OCI-LY7 (cell line): Measurements from ENCODE around the gene NPAS2. TPM values are rescaled to one million over a fixed set of nuclear protein-coding genes. Genes with fewer than 3 reads are reported as not detected.

Experiments used
- BruUV-seq: library from RNA; stranded (reverse); fragments of 400-500 nt; replicated peaks from 2 replicates; lab custom pipeline; 2021; lab: Mats Ljungman, UMichigan
- CTCF ChIA-PET: fragments of 300-600 bp; sonication (Branson Sonifier 250); formaldehyde crosslinking; loops from one replicate; lab custom pipeline; 2022; ENCODE audit warnings: antibody characterized with exemption; ENCODE audit not compliant: unreplicated experiment; lab: Charles Lee
- POLR2A ChIA-PET: fragments of 300-600 bp; sonication (Branson Sonifier 250); formaldehyde crosslinking; loops from one replicate; lab custom pipeline; 2022; ENCODE audit warnings: antibody characterized with exemption; lab: Charles Lee
- DNase-seq: peaks from one replicate; pipeline ENCODE4 v3.0.0-alpha.2; 2015; ENCODE audit warnings: low spot score
- H2AFZ ChIP-seq: fragments of 200-600 bp; sonication (generic), shearing (Covaris generic); 2 replicates; pipeline ENCODE4 v1.6.1; 2014; ENCODE audit warnings: mild to moderate bottlenecking, antibody characterized with exemption, low read length, moderate library complexity
- H3K27ac ChIP-seq: fragments of 200-600 bp; sonication (generic); 2 replicates; pipeline ENCODE4 v1.5.1; 2014; ENCODE audit warnings: mixed run types, low read depth, mild to moderate bottlenecking, moderate library complexity, low read length, inconsistent platforms; ENCODE audit not compliant: poor library complexity, severe bottlenecking
- H3K36me3 ChIP-seq: fragments of 200-600 bp; sonication (generic); 2 replicates; pipeline ENCODE4 v1.6.1; 2014; ENCODE audit warnings: mild to moderate bottlenecking, antibody characterized with exemption, low read length, moderate library complexity, mixed read lengths; ENCODE audit not compliant: insufficient read depth
- H3K4me1 ChIP-seq: fragments of 200-600 bp; sonication (generic); 2 replicates; pipeline ENCODE4 v1.5.1; 2014; ENCODE audit warnings: mild to moderate bottlenecking, low read length; ENCODE audit not compliant: insufficient read depth, poor library complexity, severe bottlenecking
- H3K4me2 ChIP-seq: fragments of 200-600 bp; sonication (generic); 2 replicates; pipeline ENCODE4 v1.6.1; 2014; ENCODE audit warnings: mild to moderate bottlenecking, low read length
- H3K4me3 ChIP-seq: fragments of 200-600 bp; sonication (generic); 2 replicates; pipeline ENCODE4 v1.5.1; 2014; ENCODE audit warnings: mild to moderate bottlenecking, low read depth, low read length; ENCODE audit not compliant: poor library complexity, severe bottlenecking
- H3K79me2 ChIP-seq: fragments of 200-600 bp; sonication (generic); 2 replicates; pipeline ENCODE4 v1.6.1; 2016; ENCODE audit warnings: low read depth, mild to moderate bottlenecking, low read length, moderate library complexity, mixed read lengths; ENCODE audit not compliant: insufficient read depth
- H3K9me2 ChIP-seq: fragments of 200-600 bp; sonication (generic); 2 replicates; pipeline ENCODE4 v1.6.1; 2016; ENCODE audit warnings: mild to moderate bottlenecking, low read length, mixed read lengths; ENCODE audit not compliant: insufficient read depth
- H3K9me3 ChIP-seq: fragments of 200-600 bp; sonication (generic); 2 replicates; pipeline ENCODE4 v1.6.1; 2014; ENCODE audit warnings: mild to moderate bottlenecking, mixed run types, low read length, mixed read lengths
- H4K20me1 ChIP-seq: fragments of 200-600 bp; sonication (generic); 2 replicates; pipeline ENCODE4 v1.6.1; 2014; ENCODE audit warnings: mild to moderate bottlenecking, antibody characterized with exemption, low read length, moderate library complexity, mixed read lengths; ENCODE audit not compliant: insufficient read depth
- EZH2phosphoT487 ChIP-seq: fragments of 200-600 bp; sonication (generic); IDR thresholded peaks from 2 replicates; pipeline ENCODE4 v1.6.1; 2018; ENCODE audit warnings: low read depth, borderline replicate concordance, mild to moderate bottlenecking, mixed run types, antibody characterized with exemption, low read length, moderate library complexity, mixed read lengths
- intact Hi-C: fragments of 100-400 bp; cut with micrococcal nuclease; formaldehyde crosslinking; loops from one replicate; pipeline ENCODE4 v1.10.0; 2022; ENCODE audit not compliant: unreplicated experiment
- total RNA-seq, 2 experiments: library from RNA; depleted of rRNA in 1 of 2; stranded (reverse); fragments of >200 nt in 1 of 2; shearing (Covaris generic) in 1 of 2; gene quantifications; 2 replicates each; pipeline ENCODE4 v1.2.3, GENCODE V29; 2014 to 2022
- TF ChIP-seq, protein P1 (sequence below): fragments of 200-600 bp; sonication (generic); conservative IDR thresholded peaks from 2 replicates; pipeline ENCODE4 v1.5.1; 2014; ENCODE audit warnings: mild to moderate bottlenecking, antibody characterized with exemption, low read length, moderate library complexity, mixed read lengths

NPAS2 gene
- total RNA-seq, 2 experiments from 2014 or later, result not detected

DNA sequence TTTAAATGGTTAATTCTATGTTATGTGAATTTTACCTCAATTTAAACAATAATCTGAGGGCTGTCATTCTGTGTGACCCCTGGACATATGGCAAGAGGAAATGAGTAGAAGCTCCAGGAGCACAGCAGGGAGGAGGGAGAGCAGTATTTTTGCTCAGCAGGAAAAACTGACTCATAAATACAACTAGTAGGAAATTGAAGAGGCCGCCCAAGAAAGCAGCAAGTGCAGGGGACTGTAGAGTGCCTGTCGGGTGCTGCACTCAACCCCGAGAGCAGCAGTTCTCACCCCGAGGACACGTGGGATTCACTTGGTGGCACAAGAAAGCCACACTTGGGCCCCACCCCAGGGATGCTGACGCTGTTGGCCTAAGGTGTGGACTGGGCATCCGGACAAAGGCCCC, 60.8 kb downstream of the NPAS2 start:
- no TSS peak for BruUV-seq
- no peaks in the 10 kb centered on the region for H3K36me3 ChIP-seq
- POLR2A ChIA-PET, result no interaction called here
- no peaks in the 10 kb centered on the region for H3K4me1 ChIP-seq
- no peak for DNase-seq
- no peaks in the 10 kb centered on the region for H3K9me2 ChIP-seq
- H3K4me3 ChIP-seq, result no peak overlapping the region
- H3K4me2 ChIP-seq, result no peak overlapping the region
- H4K20me1 ChIP-seq, result no peaks in the 10 kb centered on the region
- no peaks in the 10 kb centered on the region for H3K79me2 ChIP-seq
- H3K27ac ChIP-seq, result no peak overlapping the region
- CTCF ChIA-PET, result no interaction called here
- intact Hi-C loops, result no loop called here
- H2AFZ ChIP-seq, result no peak overlapping the region
- TF ChIP-seq, protein P1, sequence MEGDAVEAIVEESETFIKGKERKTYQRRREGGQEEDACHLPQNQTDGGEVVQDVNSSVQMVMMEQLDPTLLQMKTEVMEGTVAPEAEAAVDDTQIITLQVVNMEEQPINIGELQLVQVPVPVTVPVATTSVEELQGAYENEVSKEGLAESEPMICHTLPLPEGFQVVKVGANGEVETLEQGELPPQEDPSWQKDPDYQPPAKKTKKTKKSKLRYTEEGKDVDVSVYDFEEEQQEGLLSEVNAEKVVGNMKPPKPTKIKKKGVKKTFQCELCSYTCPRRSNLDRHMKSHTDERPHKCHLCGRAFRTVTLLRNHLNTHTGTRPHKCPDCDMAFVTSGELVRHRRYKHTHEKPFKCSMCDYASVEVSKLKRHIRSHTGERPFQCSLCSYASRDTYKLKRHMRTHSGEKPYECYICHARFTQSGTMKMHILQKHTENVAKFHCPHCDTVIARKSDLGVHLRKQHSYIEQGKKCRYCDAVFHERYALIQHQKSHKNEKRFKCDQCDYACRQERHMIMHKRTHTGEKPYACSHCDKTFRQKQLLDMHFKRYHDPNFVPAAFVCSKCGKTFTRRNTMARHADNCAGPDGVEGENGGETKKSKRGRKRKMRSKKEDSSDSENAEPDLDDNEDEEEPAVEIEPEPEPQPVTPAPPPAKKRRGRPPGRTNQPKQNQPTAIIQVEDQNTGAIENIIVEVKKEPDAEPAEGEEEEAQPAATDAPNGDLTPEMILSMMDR, result no peak
- TF ChIP-seq EZH2phosphoT487, result no peak
- H3K9me3 ChIP-seq, result no peaks in the 10 kb centered on the region

DNA sequence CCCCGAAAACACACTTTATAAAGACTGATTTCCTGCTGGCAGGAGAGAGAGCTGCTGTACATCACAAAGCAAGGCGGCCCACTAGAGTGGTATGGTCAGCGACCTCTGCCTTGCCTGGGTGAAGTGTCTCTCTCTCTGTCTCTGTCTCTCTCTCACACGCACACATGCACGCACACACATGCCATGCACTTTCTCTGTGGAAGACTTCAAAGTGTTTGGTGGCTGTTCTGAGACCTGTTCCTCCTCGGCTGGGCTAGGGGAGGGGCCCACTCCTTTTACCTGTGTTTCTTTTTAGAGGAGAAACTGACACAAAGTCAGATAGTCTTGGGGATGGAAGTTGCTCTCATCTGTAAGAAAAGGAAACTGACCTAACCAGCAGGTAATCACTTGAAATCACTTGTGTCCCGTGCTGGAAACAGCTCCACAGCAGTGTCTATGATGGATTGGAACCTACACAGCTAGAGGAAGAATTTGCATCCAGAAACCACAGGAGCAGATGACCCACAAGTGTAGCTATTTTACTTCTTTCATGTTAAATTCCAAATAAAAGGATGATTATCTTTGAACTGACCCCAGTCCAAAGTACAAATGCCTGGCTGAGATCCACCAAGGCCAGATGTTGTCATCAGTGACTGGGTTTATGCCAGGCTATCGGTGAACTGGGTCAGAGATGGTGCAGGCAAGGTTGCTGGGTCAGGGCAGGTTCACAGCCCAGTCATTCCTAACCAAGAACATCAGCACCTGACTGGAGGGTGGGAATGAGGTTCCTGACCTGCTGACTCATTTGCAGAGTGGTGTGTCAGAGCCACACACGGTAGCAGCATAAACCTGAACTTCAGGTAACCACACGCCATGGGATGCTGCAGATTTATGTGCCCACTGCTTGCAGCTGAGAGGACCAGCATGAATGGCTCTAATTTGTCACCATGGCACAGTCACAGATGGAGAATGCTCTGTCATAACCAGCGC, 63.0 kb downstream of the NPAS2 start:
- ChIA-PET POLR2A (no interaction called here), CTCF (no interaction called here)
- no peak for TF ChIP-seq EZH2phosphoT487
- TF ChIP-seq, protein P1, result no peak
- DNase-seq, result no peak
- no peaks in the 10 kb centered on the region for H3K79me2 ChIP-seq
- no peaks in the 10 kb centered on the region for H3K36me3 ChIP-seq
- no peak overlapping the region for H2AFZ ChIP-seq
- no TSS peak for BruUV-seq
- intact Hi-C loops, result no loop called here
- H3K4me1 ChIP-seq, result no peaks in the 10 kb centered on the region
- H3K27ac ChIP-seq, result no peak overlapping the region
- H4K20me1 ChIP-seq, result no peaks in the 10 kb centered on the region
- no peak overlapping the region for H3K4me2 ChIP-seq
- H3K9me3 ChIP-seq, result no peaks in the 10 kb centered on the region
- H3K9me2 ChIP-seq, result no peaks in the 10 kb centered on the region
- H3K4me3 ChIP-seq, result no peak overlapping the region

DNA sequence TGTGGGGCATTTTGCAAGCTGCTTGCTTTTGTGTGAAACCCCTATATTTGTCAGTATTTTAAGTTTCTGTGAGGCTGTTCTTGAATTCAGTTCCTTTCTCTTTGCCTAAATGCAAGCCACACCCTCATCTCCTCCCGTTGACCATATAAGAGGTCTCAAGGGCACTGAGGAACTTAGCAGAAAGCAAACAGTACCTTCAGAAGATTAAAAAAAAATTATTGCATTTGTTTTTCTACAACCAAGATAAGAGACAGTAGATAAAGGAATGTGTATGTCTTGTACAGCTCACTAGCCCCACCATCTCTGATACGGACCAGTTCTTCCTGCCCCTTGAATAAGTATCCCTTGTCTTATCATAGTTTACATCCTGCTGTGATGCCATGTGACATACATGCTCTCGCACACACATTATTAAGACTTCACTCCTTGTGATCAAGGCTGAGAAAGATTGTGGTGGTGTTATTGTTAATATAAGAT, 64.2 kb downstream of the NPAS2 start:
- no peak overlapping the region for H3K27ac ChIP-seq
- no peak for DNase-seq
- H3K4me3 ChIP-seq, result no peak overlapping the region
- ChIA-PET CTCF (no interaction called here), POLR2A (interaction anchor here (0.6 kb wide), 1 partner anchor 16 kb away, joined by 3 read pairs; no protein-coding TSS in a partner anchor)
- no peaks in the 10 kb centered on the region for H3K9me2 ChIP-seq
- no peaks in the 10 kb centered on the region for H4K20me1 ChIP-seq
- no peak overlapping the region for H2AFZ ChIP-seq
- H3K36me3 ChIP-seq, result no peaks in the 10 kb centered on the region
- H3K79me2 ChIP-seq, result no peaks in the 10 kb centered on the region
- no peaks in the 10 kb centered on the region for H3K4me1 ChIP-seq
- BruUV-seq, result no TSS peak
- TF ChIP-seq, protein P1, result no peak
- TF ChIP-seq EZH2phosphoT487, result no peak
- no peaks in the 10 kb centered on the region for H3K9me3 ChIP-seq
- no peak overlapping the region for H3K4me2 ChIP-seq
- intact Hi-C loops, result no loop called here
